Prostate gland (tissue), 2 donors: ENCODE data around the gene EHBP1.

ENCODE experiments used
- CTCF ChIP-seq, 4 experiments: fragments of 200-600 bp in 2 of 4; fragments of 450-650 bp in 2 of 4; sonication (generic) in 2 of 4; IDR thresholded peaks; 1 replicate in 3 of 4; 2 replicates in 1 of 4; pipeline ENCODE4 v1.5.1; 2016 to 2019; ENCODE audit warnings: antibody characterized with exemption in 4 of 4, mild to moderate bottlenecking in 2 of 4, moderate library complexity in 2 of 4
- POLR2A ChIP-seq: fragments of 450-650 bp; IDR thresholded peaks from one replicate; pipeline ENCODE4 v1.6.1; 2016; ENCODE audit warnings: antibody characterized with exemption, mild to moderate bottlenecking

GRCh38 chr2:63003351-63003750, 297.8 kb downstream of the EHBP1 start:
- no peak for TF ChIP-seq CTCF (IDR thresholded peaks at IDR 0.05)
- TF ChIP-seq POLR2A: no peak
